Activated naive CD4-positive, alpha-beta T cell (primary cell): ENCODE data around the gene PEA15.

Experiments
- DNase-seq, 4 experiments: peaks; one replicate each; lab custom pipeline; 2025; lab: John Stamatoyannopoulos, UW

PEA15 gene

GRCh38 chr1:160205242-160206035 lies at the start of gene PEA15:
Gene PEA15, plus strand, starts transcription at chr1:160205384. Its CDS starts 6,161 bp downstream, at chr1:160211545.
- peak in 3 of 4 experiments; percentile 33 to 64 (median 34) for DNase-seq

- no peak for DNase-seq
Measured at GRCh38 chr1:160156361-160156760, 48.8 kb upstream of the PEA15 start.

GRCh38 chr1:160157174-160157573 lies 48.0 kb upstream of the PEA15 start:
- no peak for DNase-seq

GRCh38 chr1:160158031-160158430 lies 47.2 kb upstream of the PEA15 start:
- DNase-seq, result no peak

GRCh38 chr1:160158534-160158933 lies 46.6 kb upstream of the PEA15 start:
- DNase-seq, result no peak

- no peak for DNase-seq
Measured at GRCh38 chr1:160159846-160160245, 45.3 kb upstream of the PEA15 start.

GRCh38 chr1:160161965-160162705 lies 43.0 kb upstream of the PEA15 start:
- no peak for DNase-seq

- DNase-seq, result no peak
Measured at GRCh38 chr1:160162931-160163330, 42.3 kb upstream of the PEA15 start.

GRCh38 chr1:160163615-160164014 lies 41.6 kb upstream of the PEA15 start:
- no peak for DNase-seq

GRCh38 chr1:160164121-160164520 lies 41.1 kb upstream of the PEA15 start:
- no peak for DNase-seq

- no peak for DNase-seq
Measured at GRCh38 chr1:160166166-160166868, 38.9 kb upstream of the PEA15 start.

GRCh38 chr1:160167056-160167455 lies 38.1 kb upstream of the PEA15 start:
- no peak for DNase-seq

- DNase-seq, result no peak
Measured at GRCh38 chr1:160167580-160167979, 37.6 kb upstream of the PEA15 start.

GRCh38 chr1:160168016-160168415 lies 37.2 kb upstream of the PEA15 start:
- no peak for DNase-seq

GRCh38 chr1:160168609-160169369 lies 36.4 kb upstream of the PEA15 start:
- DNase-seq, result no peak

GRCh38 chr1:160169553-160170399 lies 35.4 kb upstream of the PEA15 start:
- DNase-seq, result no peak

GRCh38 chr1:160171354-160171753 lies 33.8 kb upstream of the PEA15 start:
- DNase-seq, result no peak

- DNase-seq, result no peak
Measured at GRCh38 chr1:160171980-160172379, 33.2 kb upstream of the PEA15 start.

- no peak for DNase-seq
Measured at GRCh38 chr1:160177231-160177630, 28.0 kb upstream of the PEA15 start.

- no peak for DNase-seq
Measured at GRCh38 chr1:160177667-160178066, 27.5 kb upstream of the PEA15 start.

GRCh38 chr1:160178731-160179130 lies 26.5 kb upstream of the PEA15 start:
- no peak for DNase-seq
